HG03571 (cell line): ENCODE measurements around the gene OR2A12.
A peak's percentile ranks its signal among the peaks of the same experiment; 100 is the strongest.
"Not testable (repeated sequence)": the region's sequence is repeated elsewhere in the genome, so short reads cannot be mapped to it uniquely, and the experiment has no call there.

Experiments used
- ATAC-seq: cut with Tn5 transposase; IDR thresholded peaks from one replicate; pipeline ENCODE4 v1.9.1; 2021; ENCODE audit not compliant: unreplicated experiment

OR2A12 gene

DNA sequence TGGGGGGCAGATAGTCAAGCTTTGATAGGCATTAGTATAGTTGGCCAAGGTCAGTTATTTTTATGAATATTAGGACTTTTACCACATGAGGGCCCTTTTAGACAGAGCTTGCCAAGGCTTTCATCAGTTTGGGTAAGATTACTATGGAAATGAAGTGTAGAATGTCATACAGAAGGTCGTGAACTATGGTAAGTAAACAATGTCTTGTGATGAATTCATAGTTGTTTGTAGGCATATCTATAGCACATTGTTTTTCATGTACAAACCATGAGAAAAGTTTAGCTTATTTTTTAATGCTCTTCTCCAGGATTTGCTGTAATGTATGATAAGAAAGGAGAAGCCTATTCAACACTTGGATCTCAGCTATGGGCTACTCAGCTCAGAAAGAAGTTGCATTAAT lies 27.6 kb downstream of the OR2A12 start:
- no peak for ATAC-seq

GRCh38 chr7:144118341-144118740 lies 32.3 kb downstream of the OR2A12 start:
- ATAC-seq, result no peak

DNA sequence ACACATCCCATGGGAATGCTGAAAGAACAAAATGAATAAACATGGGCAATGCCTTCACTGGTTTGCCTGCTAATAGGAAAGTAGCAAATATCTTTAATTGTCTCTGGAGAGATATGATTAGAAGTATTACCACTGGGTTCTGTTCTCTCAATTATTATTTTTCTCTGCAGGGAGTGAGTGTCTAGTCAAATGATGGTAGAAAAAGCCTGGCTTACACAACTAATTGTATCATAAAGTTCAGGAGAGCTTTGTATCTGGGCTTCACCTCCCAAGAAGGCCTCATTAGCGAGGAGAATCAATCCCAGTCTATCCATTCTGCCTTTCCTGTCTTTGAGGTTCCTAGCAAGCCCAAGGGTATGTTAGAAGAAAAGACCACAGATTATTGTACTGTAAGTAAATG lies 36.8 kb downstream of the OR2A12 start, which contains the start of gene OR2A14:
Gene OR2A14 (plus strand): TSS at position 301 of the 400 bp plus-strand sequence. CDS start 5,937 bp downstream, outside the sequence.
- ATAC-seq, result no peak

DNA sequence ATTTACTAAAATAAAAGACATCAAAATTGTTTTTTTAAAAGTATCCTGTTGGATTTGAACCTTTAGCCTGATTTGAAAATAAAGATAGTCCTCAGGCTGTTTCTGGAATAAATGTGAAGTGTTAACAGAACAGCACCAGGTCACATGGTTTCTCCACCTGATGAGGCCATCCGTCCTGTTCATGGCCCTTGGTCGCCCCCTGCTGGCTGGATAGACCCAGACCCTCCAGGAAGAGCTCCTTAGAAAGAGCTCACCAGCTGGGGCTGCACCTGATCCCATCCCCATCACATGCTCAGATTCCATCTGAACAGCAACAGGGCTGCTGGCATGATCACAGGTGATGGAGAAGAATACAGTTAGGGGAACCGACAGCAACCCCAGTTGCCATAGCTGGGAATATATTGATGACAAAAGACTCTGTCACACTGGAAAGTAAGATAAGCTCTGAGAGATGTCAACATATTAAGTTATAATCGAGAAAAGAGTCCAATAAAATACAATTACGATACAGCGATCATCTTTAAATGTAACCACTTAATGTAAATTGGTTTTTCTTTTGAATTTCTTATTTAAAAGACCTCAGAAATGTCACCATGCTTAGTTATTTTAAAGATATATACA lies 41.7 kb downstream of the OR2A12 start:
- ATAC-seq, result peak; percentile 100

DNA sequence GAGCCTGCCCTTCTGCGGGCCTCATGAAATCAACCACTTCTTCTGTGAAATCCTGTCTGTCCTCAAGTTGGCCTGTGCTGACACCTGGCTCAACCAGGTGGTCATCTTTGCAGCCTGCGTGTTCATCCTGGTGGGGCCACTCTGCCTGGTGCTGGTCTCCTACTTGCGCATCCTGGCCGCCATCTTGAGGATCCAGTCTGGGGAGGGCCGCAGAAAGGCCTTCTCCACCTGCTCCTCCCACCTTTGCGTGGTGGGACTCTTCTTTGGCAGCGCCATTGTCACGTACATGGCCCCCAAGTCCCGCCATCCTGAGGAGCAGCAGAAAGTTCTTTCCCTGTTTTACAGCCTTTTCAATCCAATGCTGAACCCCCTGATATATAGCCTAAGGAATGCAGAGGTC lies 43.5 kb downstream of the OR2A12 start:
- not testable (repeated sequence) for ATAC-seq

DNA sequence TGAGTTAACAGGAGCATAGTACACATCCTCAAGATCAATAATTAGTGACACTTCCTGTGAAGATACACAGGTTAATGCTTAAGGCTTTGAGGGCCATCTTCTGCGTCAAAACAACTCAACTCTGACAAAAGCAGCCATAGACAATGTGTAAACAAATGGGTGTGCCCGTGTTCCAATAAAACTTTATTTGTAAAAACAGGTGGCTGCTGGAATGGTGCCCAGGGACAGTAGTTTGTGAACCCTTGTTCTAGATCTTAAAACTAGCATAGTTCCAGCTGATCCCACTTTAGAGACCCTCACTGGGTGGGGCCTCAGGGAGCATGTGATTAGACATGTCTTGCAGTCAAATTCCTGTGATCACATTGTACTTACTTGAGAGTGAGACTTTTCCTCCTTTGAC lies 44.7 kb downstream of the OR2A12 start:
- ATAC-seq, result no peak

DNA sequence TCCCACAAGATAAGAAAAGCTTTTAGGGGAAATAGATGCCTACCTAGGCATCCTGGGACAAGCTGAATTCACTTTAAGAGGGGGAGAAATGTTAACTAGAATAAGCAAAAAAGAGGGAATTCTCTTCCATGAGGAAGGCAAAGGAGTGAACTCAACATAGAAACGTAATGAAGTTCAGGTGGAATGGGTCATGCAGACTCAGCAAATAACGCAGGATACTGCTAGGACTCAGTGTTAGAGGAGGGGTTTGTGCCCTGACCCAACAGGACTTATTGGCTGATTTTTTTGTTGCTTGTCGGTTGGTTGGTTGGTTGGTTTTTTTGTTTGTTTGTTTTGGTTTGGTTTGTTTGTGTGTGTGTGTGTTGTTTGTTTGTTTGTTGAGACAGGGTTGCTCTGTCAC lies 46.2 kb downstream of the OR2A12 start:
- ATAC-seq, result no peak

GRCh38 chr7:144133307-144133706 lies 47.2 kb downstream of the OR2A12 start:
- ATAC-seq, result no peak

DNA sequence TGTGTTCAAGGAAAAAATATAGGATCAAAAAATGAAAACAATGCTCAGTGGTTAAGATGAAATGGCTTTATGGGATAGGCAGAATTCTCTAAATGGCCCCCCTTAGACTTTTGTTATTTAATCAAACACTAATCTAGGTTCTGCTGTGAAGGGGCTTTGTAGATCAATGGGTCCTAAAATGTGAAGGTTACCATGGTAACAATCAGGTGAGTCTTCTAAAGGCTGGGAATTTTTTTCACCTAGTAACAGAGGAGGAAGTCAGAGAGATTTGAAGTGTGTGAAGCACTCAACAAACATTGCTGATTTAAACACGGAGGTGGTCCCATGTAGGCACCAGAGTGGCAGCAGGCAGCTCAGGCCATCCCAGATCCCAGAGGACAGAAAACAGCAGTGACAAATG lies 48.0 kb downstream of the OR2A12 start:
- ATAC-seq, result no peak

DNA sequence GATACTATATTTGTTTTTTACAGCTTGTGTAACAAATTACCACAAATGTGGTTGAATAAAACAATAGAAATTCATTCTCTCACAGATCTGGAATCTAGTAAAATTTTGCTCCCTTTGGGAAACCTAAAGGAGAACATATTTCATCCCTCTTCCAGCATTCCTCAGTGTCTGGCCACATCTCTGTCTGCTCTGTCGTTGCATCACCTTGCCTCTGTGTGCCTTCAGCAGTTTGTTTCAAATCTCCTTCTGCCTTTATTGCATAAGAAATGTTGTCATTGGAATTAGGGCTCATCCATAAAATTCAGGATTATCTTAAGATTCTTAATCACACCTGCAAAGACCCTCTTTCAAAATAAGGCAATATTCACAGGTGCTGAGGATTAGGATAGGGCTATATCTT lies 51.4 kb downstream of the OR2A12 start:
- no peak for ATAC-seq

GRCh38 chr7:144142187-144142586 lies 56.1 kb downstream of the OR2A12 start:
- no peak for ATAC-seq

DNA sequence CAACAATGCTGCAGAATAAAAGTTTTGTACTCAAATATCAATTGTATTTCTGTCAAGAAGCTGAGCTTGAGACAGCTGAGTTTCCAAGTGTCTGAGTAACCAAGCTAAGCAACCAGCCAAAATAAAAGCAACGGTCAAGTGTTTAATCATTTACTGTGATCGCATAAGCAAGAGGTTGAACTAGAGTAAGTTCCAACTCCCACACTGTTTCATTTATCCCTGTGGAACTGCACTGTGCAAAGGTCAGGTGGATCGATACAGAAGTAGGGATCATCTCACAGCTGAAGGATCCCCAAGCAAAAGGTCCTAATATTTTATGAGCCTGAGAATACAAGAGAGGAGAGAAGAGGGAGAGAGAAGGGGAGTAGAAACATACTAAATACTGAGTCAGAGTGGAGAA lies 58.3 kb downstream of the OR2A12 start:
- no peak for ATAC-seq

GRCh38 chr7:144148224-144148827 lies 62.2 kb downstream of the OR2A12 start:
- no peak for ATAC-seq
